PFSK-1 (cell line): ENCODE data around the gene ANO1.

Source experiments
- FOXP2 ChIP-seq: optimal IDR thresholded peaks from 2 replicates; pipeline ENCODE3; 2011; ENCODE audit warnings: borderline replicate concordance, control low read depth, inconsistent platforms; ENCODE audit not compliant: insufficient read depth; ENCODE audit errors: extremely low read length, extremely low read depth
- POLR2AphosphoS5 ChIP-seq: IDR thresholded peaks from 2 replicates; pipeline ENCODE4 v1.6.1; 2012; ENCODE audit warnings: low read depth, mild to moderate bottlenecking, control low read depth, low read length, moderate library complexity
- REST ChIP-seq, 2 experiments: IDR thresholded peaks; 2 replicates each; pipeline versions ENCODE4 v1.6.1 to v1.8.0; 2011 to 2012; ENCODE audit warnings: low read depth in 2 of 2, low read length in 2 of 2, control low read depth in 1 of 2, inconsistent platforms in 1 of 2, mild to moderate bottlenecking in 1 of 2, moderate library complexity in 1 of 2; ENCODE audit not compliant: insufficient read depth in 1 of 2
- SIN3A ChIP-seq: IDR thresholded peaks from 2 replicates; pipeline ENCODE4 v1.6.1; 2012; ENCODE audit warnings: mild to moderate bottlenecking, low read length, moderate library complexity, borderline replicate concordance; ENCODE audit not compliant: insufficient read depth
- TAF1 ChIP-seq: IDR thresholded peaks from 2 replicates; pipeline ENCODE4 v1.6.1; 2012; ENCODE audit warnings: low read length, control low read depth, borderline replicate concordance; ENCODE audit not compliant: insufficient read depth

Gene ANO1

GRCh38 chr11:70031631-70032469 lies 46.3 kb upstream of the ANO1 start:
- no peak for TF ChIP-seq REST (IDR thresholded peaks at IDR 0.05; ENCODE audit: insufficient read depth in 1 of 2, low read depth in 2 of 2, low read length in 2 of 2)
- TF ChIP-seq TAF1 = no peak
- TF ChIP-seq POLR2AphosphoS5 = no peak
- no peak for TF ChIP-seq SIN3A
- TF ChIP-seq FOXP2 = no peak

- TF ChIP-seq FOXP2 (no peak), REST (IDR thresholded peaks at IDR 0.05; ENCODE audit: insufficient read depth in 1 of 2, low read depth in 2 of 2, low read length in 2 of 2) (no peak), POLR2AphosphoS5 (no peak), TAF1 (no peak), SIN3A (no peak)
Measured at GRCh38 chr11:70032470-70032795, 45.7 kb upstream of the ANO1 start.

- TF ChIP-seq TAF1 = no peak
- no peak for TF ChIP-seq SIN3A
- no peak for TF ChIP-seq REST (IDR thresholded peaks at IDR 0.05; ENCODE audit: insufficient read depth in 1 of 2, low read depth in 2 of 2, low read length in 2 of 2)
- TF ChIP-seq FOXP2 = no peak
- no peak for TF ChIP-seq POLR2AphosphoS5
Measured at GRCh38 chr11:70032943-70033710, 45.0 kb upstream of the ANO1 start.

- TF ChIP-seq POLR2AphosphoS5 (no peak), REST (IDR thresholded peaks at IDR 0.05; ENCODE audit: insufficient read depth in 1 of 2, low read depth in 2 of 2, low read length in 2 of 2) (no peak), FOXP2 (no peak), SIN3A (no peak), TAF1 (no peak)
Measured at GRCh38 chr11:70033711-70034070, 44.4 kb upstream of the ANO1 start.
